IMR-90 (cell line): Measurements from ENCODE around the gene PPP1R2. TPM values are rescaled to one million over a fixed set of nuclear protein-coding genes. Genes with fewer than 3 reads are reported as not detected.

Source experiments
- ATAC-seq: fragments of 200-7000 bp; cut with Tn5 transposase; 2 replicates; pipeline ENCODE4 v1.9.1; 2020; ENCODE audit warnings: low read depth, mild to moderate bottlenecking, moderate library complexity
- BruUV-seq: library from RNA; stranded (reverse); fragments of 400-500 nt; replicated peaks from 2 replicates; lab custom pipeline; 2021; lab: Mats Ljungman, UMichigan
- CTCF ChIA-PET: fragments of 300-600 bp; formaldehyde crosslinking; extraction: SDS; loops from one replicate; lab custom pipeline; 2021; ENCODE audit warnings: antibody characterized with exemption; lab: Yijun Ruan, JAX
- POLR2A ChIA-PET: fragments of 300-600 bp; sonication (Branson Sonifier 250); formaldehyde crosslinking; loops from one replicate; lab custom pipeline; 2022; ENCODE audit warnings: antibody characterized with exemption; ENCODE audit not compliant: unreplicated experiment; lab: Charles Lee
- DNase-seq: peaks from one replicate; pipeline ENCODE4 v3.0.0; 2013
- H2AFZ ChIP-seq: replicated peaks from 2 replicates; pipeline ENCODE3; 2013; ENCODE audit warnings: low read length, mild to moderate bottlenecking; ENCODE audit not compliant: poor library complexity
- H2AK5ac ChIP-seq: 2 replicates; pipeline ENCODE4 v1.6.1; 2013; ENCODE audit warnings: low read depth, low read length, inconsistent platforms
- H2AK9ac ChIP-seq: replicated peaks from 2 replicates; pipeline ENCODE3; 2013; ENCODE audit warnings: mild to moderate bottlenecking, low read depth, low read length, moderate library complexity; ENCODE audit not compliant: poor library complexity
- H2BK120ac ChIP-seq: 2 replicates; pipeline ENCODE4 v1.6.1; 2013; ENCODE audit warnings: low read depth, low read length, inconsistent platforms
- H2BK15ac ChIP-seq: 3 replicates; pipeline ENCODE4 v1.6.1; 2013; ENCODE audit warnings: low read depth, low read length, inconsistent platforms
- H2BK20ac ChIP-seq: 2 replicates; pipeline ENCODE4 v1.6.1; 2013; ENCODE audit warnings: low read depth, mild to moderate bottlenecking, inconsistent platforms, low read length, moderate library complexity
- H2BK5ac ChIP-seq: 2 replicates; pipeline ENCODE4 v1.6.1; 2013; ENCODE audit warnings: mild to moderate bottlenecking, low read depth, low read length, inconsistent platforms; ENCODE audit not compliant: poor library complexity, severe bottlenecking
- H3K14ac ChIP-seq: replicated peaks from 2 replicates; pipeline ENCODE4 v1.6.1; 2013; ENCODE audit warnings: low read depth, low read length, inconsistent platforms
- H3K18ac ChIP-seq: 2 replicates; pipeline ENCODE4 v1.6.1; 2013; ENCODE audit warnings: low read depth, low read length, control low read depth
- H3K23ac ChIP-seq: 2 replicates; pipeline ENCODE4 v1.6.1; 2013; ENCODE audit warnings: low read depth, low read length, inconsistent platforms
- H3K27ac ChIP-seq: 2 replicates; pipeline ENCODE4 v1.5.1; 2013; ENCODE audit warnings: mild to moderate bottlenecking, control low read depth, low read length; ENCODE audit not compliant: insufficient read depth
- H3K27me3 ChIP-seq: 2 replicates; pipeline ENCODE4 v1.6.1; 2013; ENCODE audit warnings: low read length; ENCODE audit not compliant: control insufficient read depth, insufficient read depth
- H3K36me3 ChIP-seq: 2 replicates; pipeline ENCODE4 v1.6.1; 2013; ENCODE audit warnings: low read length, mixed read lengths; ENCODE audit not compliant: control insufficient read depth, insufficient read depth
- H3K4ac ChIP-seq: 2 replicates; pipeline ENCODE4 v1.6.1; 2013; ENCODE audit warnings: low read depth, low read length, inconsistent platforms
- H3K4me1 ChIP-seq: 2 replicates; pipeline ENCODE4 v1.6.1; 2013; ENCODE audit warnings: low read length, mixed read lengths; ENCODE audit not compliant: control insufficient read depth, insufficient read depth
- H3K4me2 ChIP-seq: 2 replicates; pipeline ENCODE4 v1.6.1; 2013; ENCODE audit warnings: low read depth, mild to moderate bottlenecking, control low read depth, low read length, moderate library complexity
- H3K4me3 ChIP-seq: 2 replicates; pipeline ENCODE4 v1.5.1; 2013; ENCODE audit warnings: low read depth, mild to moderate bottlenecking, control low read depth, low read length, moderate library complexity; ENCODE audit not compliant: insufficient read depth
- H3K56ac ChIP-seq: 2 replicates; pipeline ENCODE4 v1.6.1; 2013; ENCODE audit warnings: low read length, inconsistent platforms; ENCODE audit not compliant: insufficient read depth; ENCODE audit errors: extremely low read depth
- H3K79me1 ChIP-seq, 2 experiments: 2 replicates each; pipeline ENCODE4 v1.6.1; 2013; ENCODE audit warnings: low read length in 2 of 2, inconsistent platforms in 1 of 2, low read depth in 1 of 2
- H3K9ac ChIP-seq: 2 replicates; pipeline ENCODE4 v1.6.1; 2013; ENCODE audit warnings: low read depth, low read length, control low read depth
- H3K9me1 ChIP-seq: 2 replicates; pipeline ENCODE4 v1.6.1; 2013; ENCODE audit warnings: low read length, inconsistent platforms; ENCODE audit not compliant: insufficient read depth
- H3K9me3 ChIP-seq: 2 replicates; pipeline ENCODE4 v1.6.1; 2013; ENCODE audit warnings: low read length; ENCODE audit not compliant: control insufficient read depth, insufficient read depth
- H4K20me1 ChIP-seq: 2 replicates; pipeline ENCODE4 v1.6.1; 2013; ENCODE audit warnings: low read length, inconsistent platforms; ENCODE audit not compliant: insufficient read depth
- H4K5ac ChIP-seq: 2 replicates; pipeline ENCODE4 v1.6.1; 2013; ENCODE audit warnings: mild to moderate bottlenecking, low read depth, low read length, control low read depth
- H4K8ac ChIP-seq, 2 experiments: 2 replicates each; pipeline ENCODE4 v1.6.1; 2013; ENCODE audit warnings: low read depth in 2 of 2, low read length in 2 of 2, control low read depth in 1 of 2, inconsistent platforms in 1 of 2
- H4K91ac ChIP-seq: 2 replicates; pipeline ENCODE4 v1.6.1; 2013; ENCODE audit warnings: low read depth, low read length, inconsistent platforms; ENCODE audit not compliant: insufficient read depth
- BHLHE40 ChIP-seq: fragments of 150-350 bp; IDR thresholded peaks from 2 replicates; pipeline ENCODE4 v1.6.1; 2016; ENCODE audit warnings: mild to moderate bottlenecking, low read depth, low read length
- CEBPB ChIP-seq: IDR thresholded peaks from 2 replicates; pipeline ENCODE4 v1.6.1; 2012; ENCODE audit warnings: low read depth, low read length, improper control_type of control experiment
- FOS ChIP-seq: fragments of 150-350 bp; IDR thresholded peaks from 2 replicates; pipeline ENCODE4 v1.6.1; 2016; ENCODE audit warnings: low read depth, low read length
- MAFK ChIP-seq: IDR thresholded peaks from 2 replicates; pipeline ENCODE4 v1.6.1; 2012; ENCODE audit warnings: low read depth, low read length, improper control_type of control experiment
- MAZ ChIP-seq: IDR thresholded peaks from 2 replicates; pipeline ENCODE4 v1.6.1; 2012; ENCODE audit warnings: low read depth, mild to moderate bottlenecking, low read length, improper control_type of control experiment, moderate library complexity, borderline replicate concordance
- POLR2A ChIP-seq: IDR thresholded peaks from 2 replicates; pipeline ENCODE4 v1.6.1; 2012; ENCODE audit warnings: mild to moderate bottlenecking, low read depth, low read length
- RAD21 ChIP-seq: IDR thresholded peaks from 2 replicates; pipeline ENCODE4 v1.6.1; 2012; ENCODE audit warnings: low read length, improper control_type of control experiment
- RCOR1 ChIP-seq: IDR thresholded peaks from 2 replicates; pipeline ENCODE4 v1.6.1; 2012; ENCODE audit warnings: mild to moderate bottlenecking, low read length, improper control_type of control experiment; ENCODE audit not compliant: insufficient replicate concordance
- RFX5 ChIP-seq: IDR thresholded peaks from 2 replicates; pipeline ENCODE4 v1.8.0; 2012; ENCODE audit warnings: low read depth, mild to moderate bottlenecking, low read length, moderate library complexity
- SMC3 ChIP-seq: fragments of 150-350 bp; IDR thresholded peaks from 2 replicates; pipeline ENCODE4 v1.6.1; 2016; ENCODE audit warnings: low read depth, mild to moderate bottlenecking, antibody characterized with exemption, low read length, moderate library complexity
- WGBS, 2 experiments: methylation state at CpG; one replicate each; pipeline versions ENCODE4 v1.1.5 to v1.1.7; 2013; ENCODE audit warnings: missing lambda C conversion rate in 2 of 2; ENCODE audit not compliant: insufficient read length in 1 of 2; ENCODE audit errors: extremely low coverage in 2 of 2; 5-methylcytosine and 5-hydroxymethylcytosine counted together
- dilution Hi-C: fragments of 300-500 bp; cut with HindIII; formaldehyde crosslinking; loops from one replicate; pipeline ENCODE4 v1.14.3; 2018; ENCODE audit warnings: low sequenced_read_pairs; ENCODE audit not compliant: unreplicated experiment
- in situ Hi-C: fragments of 300-500 bp; cut with MboI; formaldehyde crosslinking; loops from 3 replicates; pipeline ENCODE4 v1.14.3; 2019; ENCODE audit warnings: low sequenced_read_pairs, inconsistent platforms, mixed read lengths
- intact Hi-C: fragments of 100-400 bp; cut with micrococcal nuclease; formaldehyde crosslinking; loops from 2 replicates; pipeline ENCODE4 v1.10.0; 2022
- polyA plus RNA-seq, 3 experiments: library from polyadenylated mRNA; depleted of rRNA; stranded (reverse); fragments of >200 nt; gene quantifications; 2 replicates each; pipeline ENCODE4 v1.2.3, GENCODE V29; 2012; ENCODE audit warnings: low replicate concordance in 1 of 3
- total RNA-seq: library from RNA; depleted of rRNA; stranded (reverse); fragments of >200 nt; gene quantifications from 2 replicates; pipeline ENCODE4 v1.2.3, GENCODE V29; 2012

Gene PPP1R2
- total and polyA plus RNA-seq, 2 of the 4 experiments (the other 2 are of a cell fraction) = 9.2 to 36.0 TPM

GRCh38 chr3:195555110-195555509 is 12.0 kb upstream of the PPP1R2 start:
- Histone ChIP-seq H3K27ac (no peak overlapping the region), H4K91ac (no peak overlapping the region), H3K27me3 (peaks cover 31% of the 10 kb centered on the region), H3K9ac (no peak overlapping the region), H3K79me1 (no peaks in the 10 kb centered on the region), H3K23ac (no peak overlapping the region), H2AK9ac (no peak overlapping the region), H3K4me1 (no peaks in the 10 kb centered on the region), H2BK120ac (no peak overlapping the region), H3K14ac (no peak overlapping the region), H4K8ac (no peak overlapping the region), H2BK15ac (no peak overlapping the region), H3K4me2 (no peak overlapping the region), H4K20me1 (no peaks in the 10 kb centered on the region), H3K36me3 (no peaks in the 10 kb centered on the region), H3K4ac (no peak overlapping the region), H2BK20ac (no peak overlapping the region), H2AK5ac (no peak overlapping the region), H2BK5ac (no peak overlapping the region), H3K9me1 (no peaks in the 10 kb centered on the region), H3K4me3 (no peak overlapping the region), H3K56ac (no peak overlapping the region), H3K18ac (no peak overlapping the region), H2AFZ (no peak overlapping the region), H4K5ac (no peak overlapping the region), H3K9me3 (no peaks in the 10 kb centered on the region)
- DNase-seq (no peak), ATAC-seq (no peak)
- in situ Hi-C loops = no loop called here
- WGBS, 2 experiments = 40% methylated on average over 2 of the region's 8 CpGs; no CpG with 5 or more reads in 1 of the 2 experiments
- intact Hi-C loops = no loop called here
- POLR2A ChIA-PET = no interaction called here
- CTCF ChIA-PET = no interaction called here
- dilution Hi-C loops = no loop called here
- TF ChIP-seq RCOR1 (no peak), RAD21 (no peak), FOS (no peak), MAZ (no peak), POLR2A (no peak), RFX5 (no peak), SMC3 (no peak), MAFK (no peak), CEBPB (no peak), BHLHE40 (no peak)
- no TSS peak for BruUV-seq
